Endothelial cell of umbilical vein (primary cell): ENCODE data around the gene C4orf50. TPM values are rescaled to one million over a fixed set of nuclear protein-coding genes. Genes with fewer than 3 reads are reported as not detected.

Experiments used
- BruUV-seq: library from RNA; stranded (reverse); fragments of 400-500 nt; replicated peaks from 2 replicates; lab custom pipeline; 2021; lab: Mats Ljungman, UMichigan
- CTCF ChIA-PET: fragments of 300-600, 350-600 bp; sonication (Branson Sonifier 250); formaldehyde crosslinking; loops from one replicate; lab custom pipeline; 2021; ENCODE audit warnings: antibody characterized with exemption, inconsistent platforms; lab: Charles Lee
- POLR2A ChIA-PET: fragments of 300-600, 350-600 bp; sonication (Branson Sonifier 250); formaldehyde crosslinking; loops from one replicate; lab custom pipeline; 2021; ENCODE audit warnings: antibody characterized with exemption, inconsistent platforms; lab: Charles Lee
- DNase-seq: peaks from one replicate; pipeline ENCODE4 v3.0.0-alpha.2; 2011; ENCODE audit warnings: low read depth, low spot score
- FAIRE-seq: peaks from 2 replicates; lab custom pipeline; 2011; peaks lifted over from hg19 to GRCh38; lab: Jason Lieb, UNC
- H2AFZ ChIP-seq: 2 replicates; pipeline ENCODE4 v1.6.0; 2012; ENCODE audit warnings: low read depth, low read length, control low read depth, inconsistent platforms
- H3K27ac ChIP-seq: 2 replicates; pipeline ENCODE4 v1.5.1; 2011; ENCODE audit warnings: low read depth, mild to moderate bottlenecking, control low read depth, low read length, moderate library complexity; ENCODE audit not compliant: insufficient read depth
- H3K27me3 ChIP-seq, 2 experiments: 2 replicates each; pipeline versions ENCODE4 v1.6.0 to v1.6.1; 2011; ENCODE audit warnings: low read length in 2 of 2, mixed read lengths in 1 of 2; ENCODE audit not compliant: control insufficient read depth in 2 of 2, insufficient read depth in 2 of 2
- H3K36me3 ChIP-seq, 2 experiments: 2 replicates in 1 of 2; 3 replicates in 1 of 2; pipeline ENCODE4 v1.5.1; 2011; ENCODE audit warnings: low read length in 2 of 2, mild to moderate bottlenecking in 1 of 2, moderate library complexity in 1 of 2; ENCODE audit not compliant: control insufficient read depth in 2 of 2, insufficient read depth in 2 of 2; ENCODE audit errors: extremely low read depth in 1 of 2
- H3K4me1 ChIP-seq: 3 replicates; pipeline ENCODE4 v1.5.1; 2011; ENCODE audit warnings: mild to moderate bottlenecking, low read length; ENCODE audit not compliant: control insufficient read depth, insufficient read depth; ENCODE audit errors: extremely low read depth
- H3K4me2 ChIP-seq: 2 replicates; pipeline ENCODE4 v1.6.1; 2011; ENCODE audit warnings: low read length, control low read depth, mixed read lengths; ENCODE audit not compliant: insufficient read depth
- H3K4me3 ChIP-seq, 3 experiments: fragments of 200-600 bp in 1 of 3; sonication (generic), shearing (Covaris generic) in 1 of 3; replicated peaks in 1 of 3; 2 replicates each; pipeline ENCODE4 v1.5.1; 2011 to 2016; ENCODE audit warnings: control low read depth in 3 of 3, low read length in 3 of 3, mild to moderate bottlenecking in 2 of 3, inconsistent platforms in 1 of 3, low read depth in 1 of 3, moderate library complexity in 1 of 3; ENCODE audit not compliant: insufficient read depth in 1 of 3
- H3K79me2 ChIP-seq: 2 replicates; pipeline ENCODE4 v1.6.0; 2012; ENCODE audit warnings: low read length, inconsistent platforms; ENCODE audit not compliant: control insufficient read depth, insufficient read depth
- H3K9ac ChIP-seq: replicated peaks from 2 replicates; pipeline ENCODE3; 2011; ENCODE audit warnings: low read length, control low read depth; ENCODE audit not compliant: insufficient read depth; ENCODE audit errors: extremely low read depth
- H3K9me1 ChIP-seq: replicated peaks from 3 replicates; pipeline ENCODE4 v1.6.0; 2011; ENCODE audit warnings: mild to moderate bottlenecking, low read length; ENCODE audit not compliant: control insufficient read depth, insufficient read depth; ENCODE audit errors: extremely low read depth
- H3K9me3 ChIP-seq: replicated peaks from 2 replicates; pipeline ENCODE4 v1.5.1; 2012; ENCODE audit warnings: low read length, inconsistent platforms; ENCODE audit not compliant: control insufficient read depth, insufficient read depth
- H4K20me1 ChIP-seq: replicated peaks from 2 replicates; pipeline ENCODE3; 2011; ENCODE audit warnings: mild to moderate bottlenecking, low read length; ENCODE audit not compliant: control insufficient read depth, insufficient read depth; ENCODE audit errors: extremely low read depth
- CTCF ChIP-seq, 2 donors: IDR thresholded peaks; 1 replicate in 1 of 2; 2 replicates in 1 of 2; pipeline ENCODE4 v1.5.1; 2011; ENCODE audit warnings: low read length in 2 of 2, mild to moderate bottlenecking in 2 of 2, moderate library complexity in 2 of 2, control low read depth in 1 of 2, inconsistent platforms in 1 of 2, low read depth in 1 of 2; ENCODE audit not compliant: insufficient read depth in 1 of 2; ENCODE audit errors: extremely low read depth in 1 of 2
- EZH2 ChIP-seq: IDR thresholded peaks from 2 replicates; pipeline ENCODE4 v1.6.1; 2012; ENCODE audit warnings: borderline replicate concordance, low read depth, mild to moderate bottlenecking, moderate library complexity, low read length, inconsistent platforms; ENCODE audit not compliant: severe bottlenecking
- FOS ChIP-seq: IDR thresholded peaks from 2 replicates; pipeline ENCODE4 v1.6.1; 2011; ENCODE audit warnings: mild to moderate bottlenecking, low read length, moderate library complexity, borderline replicate concordance; ENCODE audit not compliant: insufficient read depth
- GATA2 ChIP-seq: IDR thresholded peaks from 2 replicates; pipeline ENCODE4 v1.7.0; 2011; ENCODE audit warnings: low read depth, mild to moderate bottlenecking, moderate library complexity, mixed read lengths, low read length; ENCODE audit not compliant: insufficient read length, insufficient read depth
- JUN ChIP-seq: IDR thresholded peaks from 2 replicates; pipeline ENCODE4 v1.6.1; 2011; ENCODE audit warnings: borderline replicate concordance, low read depth; ENCODE audit not compliant: insufficient read length, insufficient read depth
- MAX ChIP-seq: IDR thresholded peaks from 2 replicates; pipeline ENCODE4 v1.6.1; 2011; ENCODE audit not compliant: insufficient read depth, insufficient read length
- MYC ChIP-seq: IDR thresholded peaks from one replicate; pipeline ENCODE4 v1.6.1; 2011; ENCODE audit warnings: mild to moderate bottlenecking, low read depth, low read length
- POLR2A ChIP-seq: IDR thresholded peaks from 2 replicates; pipeline ENCODE4 v1.6.1; 2012; ENCODE audit warnings: low read depth, mild to moderate bottlenecking, control low read depth, low read length
- POLR2AphosphoS5 ChIP-seq: IDR thresholded peaks from 2 replicates; pipeline ENCODE4 v1.6.1; 2012; ENCODE audit warnings: low read depth, mild to moderate bottlenecking, control low read depth, low read length, moderate library complexity; ENCODE audit not compliant: insufficient read depth
- dilution Hi-C: fragments of 300-500 bp; cut with MboI; formaldehyde crosslinking; loops from one replicate; pipeline ENCODE4 v1.15.0; 2019; ENCODE audit warnings: low sequenced_read_pairs; ENCODE audit not compliant: extremely low pct_ligation_motif_present
- intact Hi-C: fragments of 100-400 bp; cut with micrococcal nuclease; formaldehyde crosslinking; loops from one replicate; pipeline ENCODE4 v1.10.0; 2022
- polyA plus RNA-seq, 4 experiments: library from polyadenylated mRNA; depleted of rRNA in 3 of 4; stranded (reverse) in 3 of 4; unstranded in 1 of 4; fragments of >200 nt; gene quantifications; 2 replicates each; pipeline versions ENCODE4 v1.2.1 to v1.2.3, GENCODE V29; 2011 to 2012; ENCODE audit warnings: missing spikeins in 1 of 4
- total RNA-seq: library from RNA; stranded (reverse); gene quantifications from 2 replicates; pipeline ENCODE4 v1.2.3, GENCODE V29; 2021

Gene C4orf50
- total and polyA plus RNA-seq, 2 donors (not counting 3 experiments of a cell fraction or from before 2014, with no cell fraction given), result not detected

- no peaks in the 10 kb centered on the region for H3K27me3 ChIP-seq
- intact Hi-C loops (no loop called here), dilution Hi-C loops (no loop called here)
- H3K9me3 ChIP-seq, result no peaks in the 10 kb centered on the region
- no peak overlapping the region for H2AFZ ChIP-seq
- ChIA-PET POLR2A (no interaction called here), CTCF (no interaction called here)
- H3K4me1 ChIP-seq, result no peaks in the 10 kb centered on the region
- no peaks in the 10 kb centered on the region for H4K20me1 ChIP-seq
- FAIRE-seq (no peak), DNase-seq (no peak)
- no peak overlapping the region for H3K4me3 ChIP-seq
- H3K36me3 ChIP-seq, result no peaks in the 10 kb centered on the region
- H3K9me1 ChIP-seq, result no peaks in the 10 kb centered on the region
- BruUV-seq, result no TSS peak
- no peak overlapping the region for H3K4me2 ChIP-seq
- H3K9ac ChIP-seq, result no peak overlapping the region
- no peak overlapping the region for H3K27ac ChIP-seq
- no peaks in the 10 kb centered on the region for H3K79me2 ChIP-seq
- TF ChIP-seq EZH2 (no peak), MYC (no peak), MAX (no peak), POLR2AphosphoS5 (no peak), FOS (no peak), POLR2A (no peak), GATA2 (no peak), JUN (no peak), CTCF (IDR thresholded peaks at IDR 0.05; ENCODE audit: extremely low read depth in 1 of 2, insufficient read depth in 1 of 2, low read depth in 1 of 2, low read length in 2 of 2) (no peak)
Observed at GRCh38 chr4:5945171-5945570, 73.1 kb downstream of the C4orf50 start.
